Measurements from ENCODE around the gene SIMC1. TPM values are rescaled to one million over a fixed set of nuclear protein-coding genes. Genes with fewer than 3 reads are reported as not detected.

SIMC1 gene
- total and polyA plus RNA-seq, 12 donors, result 1.9 to 7.7 (median 4.5) TPM

DNA sequence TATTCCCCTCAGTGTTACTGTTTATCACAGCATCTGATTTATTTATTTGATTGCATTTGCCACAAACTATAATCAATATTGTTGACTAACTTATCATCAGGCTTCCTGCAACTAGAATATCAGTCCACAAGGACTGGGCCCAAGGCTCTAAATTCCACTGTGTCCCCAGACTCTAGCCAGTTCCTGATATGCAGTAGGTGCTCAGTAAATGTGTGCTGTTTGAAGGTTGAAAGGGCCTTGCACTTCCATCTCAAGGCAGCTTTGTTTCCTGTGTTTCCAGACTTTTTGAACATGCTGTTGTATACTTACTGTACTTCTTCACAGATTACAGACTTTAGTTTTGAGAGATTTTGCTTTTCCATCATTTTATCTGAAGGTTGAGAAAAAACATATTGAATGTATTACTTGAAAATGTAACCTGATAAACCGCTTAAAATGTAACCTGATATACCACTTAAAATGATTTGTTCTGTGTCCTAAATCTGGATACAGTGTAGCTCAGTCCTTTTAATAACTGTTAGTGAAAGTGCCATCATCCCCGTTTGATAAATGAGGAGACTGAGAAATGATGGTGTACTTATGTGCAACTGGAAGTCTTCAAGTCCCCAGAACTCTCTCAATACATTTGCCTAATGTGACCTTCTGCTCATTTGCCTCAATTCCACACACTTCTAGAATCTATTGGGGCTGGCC is 104.7 kb downstream of the SIMC1 start:
- H3K27me3 ChIP-seq, result no peaks in the 10 kb centered on the region
- DNase-seq, result no peak
- intact Hi-C loops (cut with DNase I), result no loop called here
- no peaks in the 10 kb centered on the region for H3K4me1 ChIP-seq
- WGBS, 2 donors, result 54 to 55% methylated on average over 2 of the region's 2 CpGs
- H3K9me3 ChIP-seq, result no peaks in the 10 kb centered on the region
- no peak overlapping the region for H3K27ac ChIP-seq
- no peak overlapping the region for H3K4me3 ChIP-seq
- peaks cover 0 to 55% (median 30%) of the 10 kb centered on the region in 9 donors for H3K36me3 ChIP-seq
- ATAC-seq, result no peak
- TF ChIP-seq, protein P1, sequence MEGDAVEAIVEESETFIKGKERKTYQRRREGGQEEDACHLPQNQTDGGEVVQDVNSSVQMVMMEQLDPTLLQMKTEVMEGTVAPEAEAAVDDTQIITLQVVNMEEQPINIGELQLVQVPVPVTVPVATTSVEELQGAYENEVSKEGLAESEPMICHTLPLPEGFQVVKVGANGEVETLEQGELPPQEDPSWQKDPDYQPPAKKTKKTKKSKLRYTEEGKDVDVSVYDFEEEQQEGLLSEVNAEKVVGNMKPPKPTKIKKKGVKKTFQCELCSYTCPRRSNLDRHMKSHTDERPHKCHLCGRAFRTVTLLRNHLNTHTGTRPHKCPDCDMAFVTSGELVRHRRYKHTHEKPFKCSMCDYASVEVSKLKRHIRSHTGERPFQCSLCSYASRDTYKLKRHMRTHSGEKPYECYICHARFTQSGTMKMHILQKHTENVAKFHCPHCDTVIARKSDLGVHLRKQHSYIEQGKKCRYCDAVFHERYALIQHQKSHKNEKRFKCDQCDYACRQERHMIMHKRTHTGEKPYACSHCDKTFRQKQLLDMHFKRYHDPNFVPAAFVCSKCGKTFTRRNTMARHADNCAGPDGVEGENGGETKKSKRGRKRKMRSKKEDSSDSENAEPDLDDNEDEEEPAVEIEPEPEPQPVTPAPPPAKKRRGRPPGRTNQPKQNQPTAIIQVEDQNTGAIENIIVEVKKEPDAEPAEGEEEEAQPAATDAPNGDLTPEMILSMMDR (IDR thresholded peaks at IDR 0.05), result no peak

DNA sequence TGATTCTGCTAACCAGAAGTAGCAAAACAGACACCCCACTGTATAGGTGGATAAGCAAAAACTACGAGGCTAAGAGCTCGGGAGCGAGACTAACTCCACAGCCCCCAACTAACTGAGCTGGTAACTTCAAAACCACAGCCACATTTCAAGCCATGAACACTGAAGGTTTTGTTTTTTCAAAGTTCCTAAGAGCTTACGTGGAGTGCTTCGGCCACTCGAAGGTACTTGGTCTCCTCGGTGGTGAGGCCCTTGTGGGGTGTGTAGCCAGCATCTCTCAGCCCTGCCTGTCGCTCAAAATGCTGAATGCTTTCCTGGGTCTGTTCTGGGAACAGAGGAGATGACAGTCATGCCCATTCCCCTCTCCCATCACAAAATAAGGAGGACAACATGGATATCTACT is 112.2 kb downstream of the SIMC1 start:
- TF ChIP-seq, protein P1 (IDR thresholded peaks at IDR 0.05), result no peak
- Histone ChIP-seq H3K36me3 (peaks cover 0 to 100% (median 78%) of the 10 kb centered on the region in 9 donors), H3K9me3 (no peaks in the 10 kb centered on the region), H3K27me3 (no peaks in the 10 kb centered on the region), H3K27ac (no peak overlapping the region), H3K4me3 (no peak overlapping the region), H3K4me1 (no peaks in the 10 kb centered on the region)
- 95 to 98% methylated on average over 8 of the region's 8 CpGs for WGBS, 2 donors
- DNase-seq (no peak), ATAC-seq (no peak)
- intact Hi-C loops (cut with DNase I), result no loop called here

DNA sequence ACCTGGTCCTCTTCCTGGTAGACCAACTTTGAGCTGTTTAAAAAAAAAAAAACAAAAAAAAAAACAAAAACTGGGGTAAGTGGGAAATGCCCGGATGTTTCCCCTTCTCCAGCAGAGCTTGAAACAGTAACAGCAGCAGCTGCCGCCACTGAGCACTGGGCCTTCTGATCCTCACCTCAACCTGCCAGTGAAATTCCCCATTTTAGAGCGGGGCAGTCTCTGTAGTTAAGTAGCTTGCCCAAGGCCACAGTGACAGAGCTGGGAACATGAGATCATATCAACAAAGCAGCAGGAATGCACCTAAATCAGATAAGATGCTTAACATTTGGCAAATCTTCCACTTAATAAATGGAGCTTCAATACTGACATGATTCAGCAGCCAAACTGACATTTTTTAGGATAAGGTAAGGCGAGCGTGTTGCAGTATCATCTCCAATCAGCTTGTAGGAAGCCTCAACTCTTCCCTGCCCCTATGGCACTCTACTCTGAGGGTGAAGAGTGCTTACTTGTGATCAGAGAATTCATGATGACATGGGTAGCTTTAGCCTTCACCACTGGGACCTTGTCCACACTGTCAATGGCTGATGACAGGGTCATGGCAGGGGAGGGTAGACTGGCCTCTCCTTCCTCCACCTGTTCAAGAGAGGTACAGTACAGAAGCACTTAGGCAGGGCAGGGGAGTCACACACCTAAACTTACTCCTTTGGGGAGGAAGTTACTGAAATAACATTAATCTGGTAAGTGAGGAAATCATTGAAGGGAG is 114.1 kb downstream of the SIMC1 start:
- Histone ChIP-seq H3K9me3 (no peaks in the 10 kb centered on the region), H3K4me3 (no peak overlapping the region), H3K27ac (no peak overlapping the region), H3K36me3 (peaks cover 0 to 100% (median 62%) of the 10 kb centered on the region in 9 donors), H3K4me1 (no peaks in the 10 kb centered on the region), H3K27me3 (no peaks in the 10 kb centered on the region)
- no peak for DNase-seq
- TF ChIP-seq, protein P1 (IDR thresholded peaks at IDR 0.05), result no peak
- 95% methylated on average over 5 of the region's 5 CpGs for WGBS, 2 donors
- intact Hi-C loops (cut with DNase I), result no loop called here
- no peak for ATAC-seq

DNA sequence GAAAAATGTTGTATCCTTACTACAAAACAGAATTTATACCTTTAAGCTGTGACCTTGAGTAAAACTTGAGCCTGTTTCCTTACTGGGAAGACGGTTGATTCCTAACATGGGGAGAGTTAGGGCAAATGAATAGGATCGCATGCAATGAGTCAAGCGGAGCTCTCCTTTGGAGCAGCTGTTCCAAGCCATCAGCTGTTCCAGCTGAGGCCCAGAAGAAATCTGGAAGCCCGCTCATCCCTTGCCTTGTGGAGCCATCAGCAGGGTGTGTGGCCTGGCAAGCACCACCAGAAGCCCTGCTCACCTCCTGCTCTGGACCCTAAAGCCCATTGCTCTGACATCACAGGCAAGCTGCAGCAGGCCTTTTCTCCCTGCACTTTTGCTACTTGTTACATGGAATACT is 115.3 kb downstream of the SIMC1 start:
- TF ChIP-seq, protein P1 (IDR thresholded peaks at IDR 0.05), result no peak
- H3K4me1 ChIP-seq, result no peaks in the 10 kb centered on the region
- no peaks in the 10 kb centered on the region for H3K9me3 ChIP-seq
- peaks cover 0 to 100% (median 51%) of the 10 kb centered on the region in 9 donors for H3K36me3 ChIP-seq
- no peaks in the 10 kb centered on the region for H3K27me3 ChIP-seq
- no peak overlapping the region for H3K27ac ChIP-seq
- intact Hi-C loops (cut with DNase I), result no loop called here
- 93 to 98% methylated on average over 4 of the region's 4 CpGs for WGBS, 2 donors
- ATAC-seq (no peak), DNase-seq (no peak)
- H3K4me3 ChIP-seq, result no peak overlapping the region
